WERI-Rb-1 (cell line): ENCODE data around the gene DSP.

ENCODE experiments used
- DNase-seq: peaks from one replicate; pipeline ENCODE4 v3.0.0-alpha.2; 2020
- H3K27ac ChIP-seq: fragments of 250-450 bp; sonication (Bioruptor Pico); 2 replicates; pipeline ENCODE4 v1.5.1; 2020; ENCODE audit warnings: mild to moderate bottlenecking, moderate library complexity
- H3K27me3 ChIP-seq: fragments of 250-450 bp; sonication (Bioruptor Pico); 2 replicates; pipeline ENCODE4 v1.5.1; 2021; ENCODE audit warnings: mild to moderate bottlenecking, low read depth, moderate library complexity; ENCODE audit not compliant: insufficient read depth, severe bottlenecking
- H3K36me3 ChIP-seq: fragments of 250-450 bp; sonication (Bioruptor Pico); 2 replicates; pipeline ENCODE4 v1.5.1; 2020; ENCODE audit warnings: mild to moderate bottlenecking, moderate library complexity
- H3K4me3 ChIP-seq: 2 replicates; pipeline ENCODE4 v1.5.1; 2011; ENCODE audit warnings: low read depth, mild to moderate bottlenecking, control low read depth, low read length
- H3K9me3 ChIP-seq: fragments of 250-450 bp; sonication (Bioruptor Pico); 2 replicates; pipeline ENCODE4 v1.5.1; 2021; ENCODE audit warnings: mild to moderate bottlenecking, moderate library complexity; ENCODE audit not compliant: severe bottlenecking
- CTCF ChIP-seq: IDR thresholded peaks from 2 replicates; pipeline ENCODE4 v1.5.1; 2011; ENCODE audit warnings: low read depth, mild to moderate bottlenecking, control low read depth, inconsistent platforms, low read length

The DSP gene

GRCh38 chr6:7502743-7503142, 38.7 kb upstream of the DSP start:
- no peak for DNase-seq
- H3K27me3 ChIP-seq = no peaks in the 10 kb centered on the region
- H3K27ac ChIP-seq = no peak overlapping the region
- no peaks in the 10 kb centered on the region for H3K36me3 ChIP-seq
- no peak for TF ChIP-seq CTCF
- H3K4me3 ChIP-seq = no peak overlapping the region
- H3K9me3 ChIP-seq = peaks cover 6% of the 10 kb centered on the region

- DNase-seq = no peak
- H3K27ac ChIP-seq = no peak overlapping the region
- no peaks in the 10 kb centered on the region for H3K36me3 ChIP-seq
- H3K9me3 ChIP-seq = peaks cover 6% of the 10 kb centered on the region
- TF ChIP-seq CTCF = no peak
- H3K27me3 ChIP-seq = no peaks in the 10 kb centered on the region
- H3K4me3 ChIP-seq = no peak overlapping the region
Measured at GRCh38 chr6:7504041-7504440, 37.4 kb upstream of the DSP start.

GRCh38 chr6:7505189-7505699, 36.2 kb upstream of the DSP start:
- H3K27me3 ChIP-seq = no peaks in the 10 kb centered on the region
- TF ChIP-seq CTCF = no peak
- no peak overlapping the region for H3K27ac ChIP-seq

GRCh38 chr6:7507600-7507999, 33.9 kb upstream of the DSP start:
- no peaks in the 10 kb centered on the region for H3K36me3 ChIP-seq
- H3K9me3 ChIP-seq = peaks cover 6% of the 10 kb centered on the region
- TF ChIP-seq CTCF = no peak
- no peaks in the 10 kb centered on the region for H3K27me3 ChIP-seq
- no peak overlapping the region for H3K4me3 ChIP-seq
- H3K27ac ChIP-seq = no peak overlapping the region
- DNase-seq = no peak

More at GRCh38 chr6:7505189-7505699, 36.2 kb upstream of the DSP start:
- no peak overlapping the region for H3K4me3 ChIP-seq
- no peaks in the 10 kb centered on the region for H3K36me3 ChIP-seq
- peaks cover 6% of the 10 kb centered on the region for H3K9me3 ChIP-seq
- no peak for DNase-seq

- peaks cover 5% of the 10 kb centered on the region for H3K9me3 ChIP-seq
- H3K4me3 ChIP-seq = no peak overlapping the region
- H3K27me3 ChIP-seq = no peaks in the 10 kb centered on the region
- TF ChIP-seq CTCF = no peak
- DNase-seq = no peak
- no peak overlapping the region for H3K27ac ChIP-seq
- no peaks in the 10 kb centered on the region for H3K36me3 ChIP-seq
Measured at GRCh38 chr6:7512320-7512719, 29.2 kb upstream of the DSP start.

GRCh38 chr6:7513529-7513928, 27.9 kb upstream of the DSP start:
- TF ChIP-seq CTCF = no peak
- Histone ChIP-seq H3K9me3 (no peaks in the 10 kb centered on the region), H3K36me3 (no peaks in the 10 kb centered on the region), H3K27ac (no peak overlapping the region), H3K27me3 (no peaks in the 10 kb centered on the region), H3K4me3 (no peak overlapping the region)
- DNase-seq = no peak
